Left colon (tissue), 2 donors: ENCODE data around the gene S100PBP. TPM values are rescaled to one million over a fixed set of nuclear protein-coding genes. Genes with fewer than 3 reads are reported as not detected.
"Not testable (repeated sequence)": the region's sequence is repeated elsewhere in the genome, so short reads cannot be mapped to it uniquely, and the experiment has no call there.

ENCODE experiments used
- ATAC-seq: fragments of 200-7000 bp; cut with Tn5 transposase; one replicate; pipeline ENCODE4 v1.9.1; 2020; ENCODE audit warnings: mild to moderate bottlenecking, moderate library complexity
- DNase-seq, 2 donors: peaks; one replicate each; pipeline ENCODE4 v3.0.0-alpha.2; 2020
- intact Hi-C, 2 donors: fragments of 100-400 bp; cut with DNase I in 1 of 2; cut with micrococcal nuclease in 1 of 2; formaldehyde crosslinking; loops; one replicate each; pipeline versions ENCODE4 v1.11.2 to v1.14.0; 2022; cut with DNase I, micrococcal nuclease
- total RNA-seq, 2 donors: library from RNA; stranded (reverse); fragmentation: NEBNext Ultra II Directional; extraction: Animal tissue kit (Norgen Biotek cat#: 25700); gene quantifications; one replicate each; pipeline ENCODE4 v1.2.1, GENCODE V29; 2021
- donor health status: DM: no; HTN: no; CAD: no.
- donor health status: DM: yes; HTN: yes; CAD: no.

The S100PBP gene
- total RNA-seq, 2 donors from 2014 or later: 29.1 to 29.5 TPM

GRCh38 chr1:32780628-32781234 lies 36.7 kb upstream of the S100PBP start:
- ATAC-seq: no peak
- intact Hi-C loops: no loop called here
- no peak for DNase-seq

- intact Hi-C loops: no loop called here
- ATAC-seq (no peak), DNase-seq (no peak)
Observed at GRCh38 chr1:32782086-32782485, 35.4 kb upstream of the S100PBP start.

- ATAC-seq: no peak
- intact Hi-C loops: no loop called here
- no peak for DNase-seq
Observed at GRCh38 chr1:32783851-32784250, 33.6 kb upstream of the S100PBP start.

GRCh38 chr1:32784817-32785216 lies 32.6 kb upstream of the S100PBP start:
- ATAC-seq (no peak), DNase-seq (no peak)
- intact Hi-C loops: no loop called here

GRCh38 chr1:32786856-32787255 lies 30.6 kb upstream of the S100PBP start:
- DNase-seq (no peak), ATAC-seq (peak; percentile 62)
- intact Hi-C loops: no loop called here

GRCh38 chr1:32789356-32789755 lies 28.1 kb upstream of the S100PBP start:
- peak; percentile 69 for ATAC-seq

GRCh38 chr1:32791881-32792280 lies 25.6 kb upstream of the S100PBP start:
- DNase-seq (no peak), ATAC-seq (no peak)
- intact Hi-C loops: no loop called here

More at GRCh38 chr1:32789356-32789755, 28.1 kb upstream of the S100PBP start:
- DNase-seq, intact Hi-C loops: not testable (repeated sequence)

GRCh38 chr1:32795763-32796162 lies 21.7 kb upstream of the S100PBP start:
- DNase-seq, ATAC-seq, intact Hi-C loops: not testable (repeated sequence)

- no peak for DNase-seq
- ATAC-seq: no peak
- intact Hi-C loops: no loop called here
Observed at GRCh38 chr1:32797456-32797855, 20.0 kb upstream of the S100PBP start.

GRCh38 chr1:32798191-32798590 lies 19.3 kb upstream of the S100PBP start:
- intact Hi-C loops: no loop called here
- DNase-seq (no peak), ATAC-seq (no peak)

GRCh38 chr1:32798679-32799416 lies 18.6 kb upstream of the S100PBP start:
- ATAC-seq: no peak
- intact Hi-C loops: no loop called here

GRCh38 chr1:32801096-32801715 lies 16.2 kb upstream of the S100PBP start:
- no peak for DNase-seq
- no peak for ATAC-seq
- intact Hi-C loops: no loop called here

More at GRCh38 chr1:32798679-32799416, 18.6 kb upstream of the S100PBP start:
- DNase-seq: no peak

GRCh38 chr1:32804460-32804859 lies 13.0 kb upstream of the S100PBP start:
- intact Hi-C loops, DNase-seq, ATAC-seq: not testable (repeated sequence)

- ATAC-seq (no peak), DNase-seq (no peak)
Observed at GRCh38 chr1:32806290-32806689, 11.2 kb upstream of the S100PBP start.

GRCh38 chr1:32806910-32807523 lies 10.4 kb upstream of the S100PBP start:
- no peak for ATAC-seq
- intact Hi-C loops: no loop called here
- no peak for DNase-seq

More at GRCh38 chr1:32806290-32806689, 11.2 kb upstream of the S100PBP start:
- intact Hi-C loops: no loop called here

- ATAC-seq (no peak), DNase-seq (no peak)
- intact Hi-C loops: no loop called here
Observed at GRCh38 chr1:32808580-32808979, 8.9 kb upstream of the S100PBP start.

GRCh38 chr1:32810358-32810757 lies 7.1 kb upstream of the S100PBP start:
- ATAC-seq (no peak), DNase-seq (no peak)
- intact Hi-C loops: no loop called here

GRCh38 chr1:32811265-32811664 lies 6.2 kb upstream of the S100PBP start:
- intact Hi-C loops: no loop called here
- no peak for DNase-seq
- no peak for ATAC-seq

GRCh38 chr1:32811917-32812316 lies 5.5 kb upstream of the S100PBP start:
- ATAC-seq (no peak), DNase-seq (no peak)
- intact Hi-C loops: no loop called here
